ENCODE results near the gene ANGEL1.

The ANGEL1 gene

DNA sequence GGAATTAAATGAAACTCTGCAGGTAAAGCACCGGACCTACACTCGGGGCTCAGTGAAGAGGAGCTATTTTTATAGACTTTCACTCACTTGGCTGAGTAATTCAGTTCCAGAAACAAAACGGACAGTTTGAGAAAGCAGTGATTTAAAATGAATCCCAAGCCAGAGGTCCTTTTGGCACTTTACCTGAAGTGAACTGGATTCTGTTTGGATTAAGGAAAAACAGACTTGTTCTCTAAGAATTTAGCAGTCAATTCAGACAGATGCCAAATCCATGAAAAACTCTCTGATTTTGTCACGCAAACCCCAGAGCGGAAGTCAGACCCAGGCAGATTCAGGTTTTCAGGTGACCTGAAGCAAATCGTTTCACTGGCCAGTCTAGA, 56.3 kb downstream of the ANGEL1 start:
- no peaks in the 10 kb centered on the region for H3F3A ChIP-seq (ENCODE audit: insufficient read depth)
- no peak overlapping the region for H3K4me3 ChIP-seq (ENCODE audit: insufficient read depth, low read length, poor library complexity, severe bottlenecking)
- no peaks in the 10 kb centered on the region for H3K79me2 ChIP-seq (ENCODE audit: insufficient read depth, low read length)
- H3K27ac ChIP-seq (ENCODE audit: low read depth, low read length) = no peak overlapping the region
- no peaks in the 10 kb centered on the region for H3K9me3 ChIP-seq (ENCODE audit: insufficient read depth, low read length)
- no peak overlapping the region for H3K9ac ChIP-seq (ENCODE audit: low read length)
- no peak overlapping the region for H2AFZ ChIP-seq (ENCODE audit: low read depth, low read length, severe bottlenecking)
- H3K27me3 ChIP-seq (ENCODE audit: low read length) = no peaks in the 10 kb centered on the region
- H3K4me2 ChIP-seq (ENCODE audit: low read depth, low read length, poor library complexity, severe bottlenecking) = no peak overlapping the region
- TF ChIP-seq, protein P1, sequence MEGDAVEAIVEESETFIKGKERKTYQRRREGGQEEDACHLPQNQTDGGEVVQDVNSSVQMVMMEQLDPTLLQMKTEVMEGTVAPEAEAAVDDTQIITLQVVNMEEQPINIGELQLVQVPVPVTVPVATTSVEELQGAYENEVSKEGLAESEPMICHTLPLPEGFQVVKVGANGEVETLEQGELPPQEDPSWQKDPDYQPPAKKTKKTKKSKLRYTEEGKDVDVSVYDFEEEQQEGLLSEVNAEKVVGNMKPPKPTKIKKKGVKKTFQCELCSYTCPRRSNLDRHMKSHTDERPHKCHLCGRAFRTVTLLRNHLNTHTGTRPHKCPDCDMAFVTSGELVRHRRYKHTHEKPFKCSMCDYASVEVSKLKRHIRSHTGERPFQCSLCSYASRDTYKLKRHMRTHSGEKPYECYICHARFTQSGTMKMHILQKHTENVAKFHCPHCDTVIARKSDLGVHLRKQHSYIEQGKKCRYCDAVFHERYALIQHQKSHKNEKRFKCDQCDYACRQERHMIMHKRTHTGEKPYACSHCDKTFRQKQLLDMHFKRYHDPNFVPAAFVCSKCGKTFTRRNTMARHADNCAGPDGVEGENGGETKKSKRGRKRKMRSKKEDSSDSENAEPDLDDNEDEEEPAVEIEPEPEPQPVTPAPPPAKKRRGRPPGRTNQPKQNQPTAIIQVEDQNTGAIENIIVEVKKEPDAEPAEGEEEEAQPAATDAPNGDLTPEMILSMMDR (IDR thresholded peaks at IDR 0.05; ENCODE audit: insufficient read depth, low read length, poor library complexity, severe bottlenecking) = no peak
- no peak for TF ChIP-seq EZH2phosphoT487 (conservative IDR thresholded peaks at IDR 0.05; ENCODE audit: low read length)
- H3K9me2 ChIP-seq (replicated peaks; ENCODE audit: insufficient read depth, low read length) = no peaks in the 10 kb centered on the region
- no peaks in the 10 kb centered on the region for H4K20me1 ChIP-seq (ENCODE audit: low read depth, low read length)
- H3K36me3 ChIP-seq (ENCODE audit: low read length) = no peaks in the 10 kb centered on the region

DNA sequence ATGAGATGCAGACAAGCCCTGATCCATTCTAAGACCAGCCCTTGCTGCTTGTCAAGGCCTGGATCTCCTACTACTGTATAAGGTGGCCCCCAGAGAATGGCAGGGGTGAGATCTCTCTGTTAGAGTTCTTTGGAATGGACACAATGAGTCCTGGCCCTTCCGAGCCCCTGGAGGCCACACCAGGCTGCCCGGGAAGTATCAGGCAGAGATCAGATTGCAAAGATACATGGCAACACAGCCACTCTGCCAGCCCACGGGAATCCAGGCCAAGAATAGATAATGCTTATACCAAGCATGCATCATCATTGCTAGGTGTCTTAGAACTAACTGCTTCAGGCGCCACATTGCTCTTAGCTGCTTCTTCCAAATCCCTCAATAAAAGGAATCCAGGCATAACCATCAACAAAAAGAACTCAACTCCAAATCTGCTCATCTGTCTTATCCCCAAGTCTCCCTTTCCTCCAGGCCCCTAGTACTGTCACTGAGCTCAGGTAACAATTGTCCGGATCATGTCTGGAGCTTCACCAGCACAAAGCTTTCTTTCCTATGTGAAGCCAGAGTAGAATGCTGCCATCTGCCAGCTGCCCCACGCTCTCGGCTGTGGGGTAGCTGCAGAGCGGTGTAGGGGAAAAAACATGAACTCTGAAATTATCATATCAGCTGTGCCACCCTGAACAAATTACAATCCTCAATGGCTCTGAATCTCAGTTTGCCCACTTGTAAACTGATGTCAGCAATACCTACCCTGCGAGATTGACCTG, 56.9 kb downstream of the ANGEL1 start:
- Histone ChIP-seq H3K27me3 (ENCODE audit: low read length) (no peaks in the 10 kb centered on the region), H3K9ac (ENCODE audit: low read length) (no peak overlapping the region), H3K4me2 (ENCODE audit: low read depth, low read length, poor library complexity, severe bottlenecking) (no peak overlapping the region), H2AFZ (ENCODE audit: low read depth, low read length, severe bottlenecking) (no peak overlapping the region), H3K4me3 (ENCODE audit: insufficient read depth, low read length, poor library complexity, severe bottlenecking) (no peak overlapping the region), H3K27ac (ENCODE audit: low read depth, low read length) (no peak overlapping the region), H3F3A (ENCODE audit: insufficient read depth) (no peaks in the 10 kb centered on the region), H3K9me3 (ENCODE audit: insufficient read depth, low read length) (no peaks in the 10 kb centered on the region), H3K79me2 (ENCODE audit: insufficient read depth, low read length) (no peaks in the 10 kb centered on the region), H4K20me1 (ENCODE audit: low read depth, low read length) (no peaks in the 10 kb centered on the region), H3K9me2 (replicated peaks; ENCODE audit: insufficient read depth, low read length) (no peaks in the 10 kb centered on the region), H3K36me3 (ENCODE audit: low read length) (no peaks in the 10 kb centered on the region)
- TF ChIP-seq EZH2phosphoT487 (conservative IDR thresholded peaks at IDR 0.05; ENCODE audit: low read length) = no peak
- TF ChIP-seq, protein P1 (IDR thresholded peaks at IDR 0.05; ENCODE audit: insufficient read depth, low read length, poor library complexity, severe bottlenecking) = no peak

DNA sequence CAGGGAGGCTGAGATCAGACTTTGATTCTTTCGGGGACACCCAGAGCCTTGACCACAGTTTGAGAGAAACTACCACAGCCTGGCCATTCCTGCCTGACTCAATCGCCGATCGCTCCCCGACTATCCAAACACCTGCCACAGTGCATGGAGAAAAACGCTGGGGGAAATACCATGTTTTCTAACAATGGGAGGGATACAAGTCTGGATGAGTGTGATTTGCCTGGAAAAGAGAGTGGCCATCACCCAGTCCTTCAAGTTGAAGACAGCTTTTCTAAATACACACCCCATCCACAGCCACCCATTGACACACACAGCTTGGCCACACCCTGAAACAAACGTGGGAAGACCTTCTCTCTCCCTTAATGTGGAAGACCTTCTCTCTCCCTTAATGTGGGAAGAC, 58.1 kb downstream of the ANGEL1 start:
- H2AFZ ChIP-seq (ENCODE audit: low read depth, low read length, severe bottlenecking) = no peak overlapping the region
- no peaks in the 10 kb centered on the region for H3K27me3 ChIP-seq (ENCODE audit: low read length)
- H3K9me2 ChIP-seq (replicated peaks; ENCODE audit: insufficient read depth, low read length) = no peaks in the 10 kb centered on the region
- no peaks in the 10 kb centered on the region for H3F3A ChIP-seq (ENCODE audit: insufficient read depth)
- H3K4me3 ChIP-seq (ENCODE audit: insufficient read depth, low read length, poor library complexity, severe bottlenecking) = no peak overlapping the region
- no peaks in the 10 kb centered on the region for H3K9me3 ChIP-seq (ENCODE audit: insufficient read depth, low read length)
- no peak overlapping the region for H3K9ac ChIP-seq (ENCODE audit: low read length)
- H3K79me2 ChIP-seq (ENCODE audit: insufficient read depth, low read length) = no peaks in the 10 kb centered on the region
- no peaks in the 10 kb centered on the region for H4K20me1 ChIP-seq (ENCODE audit: low read depth, low read length)
- H3K4me2 ChIP-seq (ENCODE audit: low read depth, low read length, poor library complexity, severe bottlenecking) = no peak overlapping the region
- no peak overlapping the region for H3K27ac ChIP-seq (ENCODE audit: low read depth, low read length)
- no peaks in the 10 kb centered on the region for H3K36me3 ChIP-seq (ENCODE audit: low read length)
- no peak for TF ChIP-seq EZH2phosphoT487 (conservative IDR thresholded peaks at IDR 0.05; ENCODE audit: low read length)
- TF ChIP-seq, protein P1 (IDR thresholded peaks at IDR 0.05; ENCODE audit: insufficient read depth, low read length, poor library complexity, severe bottlenecking) = no peak
